GM15510 (cell line): ENCODE measurements around the gene MCC.

Experiments used
- POLR2A ChIP-seq: IDR thresholded peaks from 3 replicates; pipeline ENCODE4 v1.6.1; 2011; ENCODE audit warnings: borderline replicate concordance; ENCODE audit not compliant: insufficient read length; ENCODE audit errors: extremely low read depth

The MCC gene

DNA sequence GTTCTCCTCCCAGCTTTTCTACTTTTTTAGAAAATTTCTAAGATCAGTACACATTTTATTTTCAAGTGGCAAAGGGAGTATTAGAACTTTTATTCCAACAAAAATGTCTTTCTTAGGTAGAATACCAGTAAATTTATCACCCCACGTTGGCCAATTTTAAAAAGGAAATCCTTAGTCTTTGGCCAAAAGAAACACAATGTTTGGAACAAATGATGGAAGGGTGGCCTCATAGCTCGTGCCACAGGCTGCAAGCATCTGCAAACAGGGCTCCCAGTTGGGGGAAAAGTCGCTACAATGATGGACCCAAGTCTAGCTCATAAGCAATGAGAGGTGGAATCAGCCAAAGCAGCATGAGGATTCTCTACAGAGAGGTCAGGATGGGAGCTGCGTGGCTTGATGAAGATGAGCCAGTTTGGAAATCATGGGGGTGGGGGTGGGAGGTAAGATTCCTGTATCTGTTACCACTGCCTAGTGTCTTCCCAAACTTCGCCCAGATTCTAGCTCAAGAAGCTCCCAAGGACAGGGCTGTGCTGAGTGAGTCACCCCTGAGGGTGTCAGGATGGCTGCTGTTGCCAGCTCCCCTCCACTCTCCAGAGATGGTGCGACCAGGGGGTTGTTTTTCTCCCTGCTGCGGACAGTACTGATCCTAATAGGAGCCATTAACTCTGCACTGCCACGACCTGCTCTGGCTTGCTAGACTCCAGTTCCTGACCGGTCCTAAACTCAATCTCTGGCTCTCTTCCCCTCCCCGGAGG is 436.0 kb downstream of the MCC start:
- no peak for TF ChIP-seq POLR2A

DNA sequence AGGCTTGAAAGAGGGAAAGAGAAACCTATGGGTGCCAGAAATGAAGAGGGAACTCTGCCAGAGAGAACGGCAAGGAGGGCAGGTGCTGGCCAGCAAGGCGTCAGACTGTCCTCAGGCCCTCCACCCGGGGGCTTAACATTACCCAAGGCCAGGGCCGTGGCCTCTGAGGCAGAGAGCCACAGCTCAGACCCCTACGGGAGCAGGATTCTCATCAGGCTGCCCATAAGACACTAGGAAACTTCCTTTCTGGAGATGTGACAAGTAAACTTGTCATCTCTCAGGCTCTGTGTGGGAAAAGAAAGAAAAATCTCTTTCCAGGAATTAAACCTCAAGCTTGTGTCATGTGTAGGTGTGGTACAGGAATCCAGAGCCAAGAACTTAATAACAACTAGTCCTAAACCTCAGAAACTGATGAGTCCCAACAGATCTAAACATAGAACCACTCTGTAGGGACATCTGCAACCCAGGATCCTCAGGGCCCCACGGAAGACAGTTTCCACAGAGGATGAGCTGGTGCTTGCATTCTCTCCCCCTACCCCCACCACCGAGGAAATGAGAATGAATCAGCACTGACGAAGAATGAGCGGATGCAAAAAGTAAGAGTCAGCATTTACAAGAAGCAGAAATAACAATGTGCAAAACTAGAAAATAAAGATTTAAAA is 437.4 kb downstream of the MCC start:
- no peak for TF ChIP-seq POLR2A

DNA sequence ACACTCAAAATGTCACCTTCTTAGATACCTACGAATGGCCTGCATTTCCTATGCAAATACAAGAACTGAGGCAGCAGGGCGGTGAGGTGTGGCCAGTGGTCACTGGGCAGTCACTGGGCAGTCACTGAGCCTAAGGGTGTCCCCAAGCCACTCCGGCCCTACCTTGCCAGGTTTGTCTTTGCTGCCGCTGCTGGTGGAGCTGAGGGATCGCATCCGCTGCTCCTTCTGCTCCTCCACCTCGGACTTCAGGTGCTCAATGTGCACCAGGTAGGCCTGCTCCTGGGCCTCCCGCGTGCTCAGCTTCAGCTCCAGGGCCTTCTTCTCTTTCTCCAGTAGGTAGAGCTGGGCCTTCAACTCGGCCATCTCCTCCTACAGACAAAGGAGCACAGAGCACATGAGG is 439.3 kb downstream of the MCC start:
- no peak for TF ChIP-seq POLR2A

DNA sequence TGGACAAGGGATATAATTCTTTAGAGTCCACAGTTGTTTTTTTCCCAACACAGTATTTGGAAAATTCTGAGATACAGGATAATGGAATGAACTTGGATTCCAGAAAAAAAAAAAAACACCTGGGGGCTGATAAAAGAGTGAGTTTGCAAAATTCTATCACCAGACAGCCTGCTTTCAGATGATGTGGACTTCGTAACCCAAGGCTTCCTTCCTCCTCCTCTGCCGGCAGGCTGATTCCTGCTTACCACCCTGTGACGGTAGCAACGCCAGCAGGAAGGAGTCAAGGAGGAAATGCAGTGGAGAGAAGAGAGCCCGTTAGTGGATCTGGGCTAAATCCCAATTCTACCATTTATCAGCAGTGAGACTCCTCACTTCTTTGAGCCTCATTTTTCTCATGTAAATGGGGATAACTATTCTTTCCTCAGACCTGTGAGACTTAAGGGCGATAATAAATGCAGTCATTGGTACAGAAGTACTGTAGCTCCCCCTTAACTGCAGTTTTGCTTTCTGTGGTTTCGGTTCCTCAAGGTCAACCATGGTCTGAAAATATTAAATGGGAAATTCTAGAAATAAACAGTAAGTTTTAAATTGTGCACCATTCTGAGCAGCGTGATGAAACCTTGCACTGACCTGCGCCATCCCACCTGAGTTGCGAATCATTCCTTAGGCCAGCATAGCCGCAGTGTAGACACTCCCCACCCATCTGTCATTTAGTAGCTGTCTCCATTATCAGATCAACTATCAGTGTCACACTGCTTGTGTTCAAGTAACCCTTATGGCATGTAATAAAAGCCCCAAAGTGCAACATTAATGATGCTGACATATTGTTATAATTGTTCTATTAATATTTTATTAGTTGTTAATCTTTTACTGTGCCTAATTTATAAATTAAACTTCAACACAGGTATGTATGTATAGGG is 440.3 kb downstream of the MCC start:
- TF ChIP-seq POLR2A, result no peak

DNA sequence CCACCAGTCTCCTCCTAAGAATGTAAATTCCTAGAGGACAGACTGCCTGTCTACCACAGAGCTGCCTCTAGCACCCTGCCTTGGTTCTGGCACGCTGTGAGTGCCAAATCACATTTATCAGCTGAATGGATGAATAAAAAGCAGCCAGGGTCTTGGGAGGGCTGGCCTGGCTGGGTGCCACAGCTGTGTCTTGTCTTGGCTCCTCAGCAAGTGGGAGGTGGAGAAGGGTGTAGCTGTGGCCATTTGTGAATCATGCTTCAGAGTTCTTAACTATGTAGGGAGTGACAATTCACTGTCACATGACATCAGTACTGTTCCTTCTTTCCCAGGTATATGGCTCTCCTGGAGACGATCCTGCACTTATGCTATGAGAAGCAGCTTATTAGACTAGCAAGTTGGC is 441.0 kb downstream of the MCC start:
- TF ChIP-seq POLR2A, result no peak

DNA sequence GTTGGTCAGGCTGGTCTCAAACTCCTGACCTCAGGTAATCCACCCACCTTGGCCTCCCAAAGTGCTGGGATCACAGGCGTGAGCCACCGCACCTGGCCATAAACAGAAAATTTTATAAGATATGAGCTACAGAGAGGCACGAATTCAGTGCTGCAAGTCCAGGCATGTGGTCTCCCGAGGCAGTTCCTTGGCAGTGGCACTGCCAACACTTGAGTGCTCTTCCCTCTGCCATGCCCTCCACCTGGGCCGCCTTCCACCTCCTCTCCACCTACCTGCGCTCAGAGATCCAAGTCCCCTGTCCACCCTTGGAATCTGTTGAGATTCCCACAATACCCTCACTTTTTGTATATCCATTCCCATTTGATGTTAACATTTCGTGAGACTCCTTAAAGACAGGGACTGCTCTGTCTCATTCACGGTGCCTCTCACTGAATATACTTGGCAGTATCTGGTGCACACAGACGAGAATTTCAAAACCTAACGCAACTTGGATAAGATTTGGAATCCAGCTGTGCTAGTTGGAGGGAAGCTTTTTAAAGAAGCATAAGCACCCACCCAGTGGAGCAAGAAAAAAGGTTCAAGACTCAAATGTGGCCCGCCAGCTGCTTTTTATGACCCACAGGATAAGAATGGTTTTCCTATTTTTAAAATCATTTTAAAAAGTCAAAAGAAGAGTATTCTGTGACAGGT is 443.3 kb downstream of the MCC start:
- TF ChIP-seq POLR2A, result no peak

DNA sequence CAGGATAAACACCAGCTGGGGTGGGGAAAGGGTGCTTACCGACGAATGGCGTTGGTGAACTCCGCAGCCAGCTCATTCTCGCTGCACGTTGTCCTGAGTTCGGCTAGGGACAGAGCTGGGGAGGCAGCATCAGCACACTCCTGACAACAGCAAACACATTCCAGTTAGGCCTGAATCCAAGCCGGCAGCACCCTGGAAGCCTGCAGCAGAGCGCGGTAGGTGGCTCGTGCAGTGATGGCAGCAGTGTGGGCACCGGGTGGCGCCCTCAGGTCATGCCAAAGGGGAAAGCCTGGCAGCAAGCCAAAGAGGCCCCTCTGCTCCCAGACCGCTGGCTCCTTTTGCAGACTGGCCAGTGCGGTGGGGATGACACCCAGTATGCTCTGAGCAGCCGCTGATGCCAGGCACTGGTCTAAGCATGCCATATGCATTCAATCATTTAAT is 444.7 kb downstream of the MCC start:
- no peak for TF ChIP-seq POLR2A

DNA sequence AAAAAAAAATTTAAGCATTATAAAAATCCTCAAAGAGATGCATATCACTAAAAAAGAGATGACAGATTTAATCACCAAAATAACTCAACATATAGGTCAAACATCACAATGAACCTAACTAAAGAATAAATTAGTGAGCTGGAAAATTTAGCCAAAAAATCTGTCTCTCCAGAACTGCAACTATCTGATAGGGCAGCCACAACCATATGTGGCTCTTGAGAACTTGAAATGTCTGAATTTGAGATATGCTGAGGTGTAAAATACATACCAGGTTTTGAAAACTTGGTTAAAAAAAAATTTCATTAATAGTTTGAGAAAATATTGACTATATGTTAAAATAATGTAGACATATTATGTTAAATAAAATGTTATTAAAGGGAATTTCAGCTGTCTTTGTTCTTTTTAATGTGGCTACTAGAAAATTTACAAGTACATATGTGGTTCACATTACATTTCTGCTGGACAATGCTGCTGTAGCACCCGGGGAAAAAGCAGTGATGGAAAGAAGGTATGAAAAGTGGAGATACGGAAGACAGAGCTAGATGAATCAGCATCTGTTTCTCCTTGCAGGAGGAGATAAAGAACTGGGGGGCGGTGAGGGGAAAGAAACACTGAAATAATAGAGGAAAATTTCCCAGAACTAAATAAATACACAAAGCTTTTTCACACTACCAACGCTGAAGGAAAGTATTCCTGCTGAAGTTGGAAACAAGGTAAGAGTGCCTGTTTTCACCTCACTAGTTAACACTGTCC is 445.6 kb downstream of the MCC start:
- TF ChIP-seq POLR2A, result no peak

DNA sequence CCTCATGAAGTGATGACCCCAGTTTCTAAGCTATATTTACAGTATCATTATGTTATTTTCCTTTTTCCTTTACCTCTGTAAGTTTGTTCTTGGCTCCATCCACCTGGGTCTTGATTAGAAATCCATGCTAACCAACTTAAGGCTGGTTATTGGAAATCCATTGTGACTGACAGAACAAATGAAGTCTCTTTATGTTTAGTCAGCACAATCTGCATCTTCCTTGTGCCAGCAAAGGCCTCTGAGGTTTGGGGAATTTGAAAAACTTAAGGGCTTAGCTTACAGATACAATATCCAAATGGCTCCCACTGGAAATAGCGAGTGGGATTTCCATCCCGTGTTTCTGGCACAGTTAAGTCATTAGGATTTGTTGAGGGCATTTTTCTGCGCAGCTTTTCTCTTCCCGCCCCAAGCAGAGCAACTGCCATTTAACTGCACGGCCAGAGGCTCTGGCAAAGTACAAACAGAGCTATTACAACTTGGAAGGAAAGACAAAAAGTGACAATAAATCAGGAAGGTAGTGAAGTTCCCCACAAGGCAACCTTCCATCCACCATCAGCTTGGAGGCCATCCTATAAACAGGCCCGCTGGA is 447.5 kb downstream of the MCC start:
- no peak for TF ChIP-seq POLR2A

DNA sequence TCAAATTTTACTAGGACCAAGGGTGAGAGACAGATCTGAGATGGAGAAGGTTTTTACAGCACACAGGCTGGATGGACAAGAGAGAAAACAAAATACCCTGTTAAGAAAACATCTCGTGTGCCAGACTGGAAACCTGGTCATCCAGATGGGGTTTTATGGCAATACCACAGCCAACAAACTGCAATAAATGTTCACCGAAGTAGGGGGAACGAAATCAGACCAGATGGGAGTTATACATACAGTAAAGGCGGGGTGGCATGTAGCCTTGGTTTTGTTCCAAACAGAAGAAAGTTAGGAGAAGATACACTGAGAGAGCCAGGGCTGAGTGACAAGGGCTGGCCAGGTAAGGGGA is 448.3 kb downstream of the MCC start:
- no peak for TF ChIP-seq POLR2A

DNA sequence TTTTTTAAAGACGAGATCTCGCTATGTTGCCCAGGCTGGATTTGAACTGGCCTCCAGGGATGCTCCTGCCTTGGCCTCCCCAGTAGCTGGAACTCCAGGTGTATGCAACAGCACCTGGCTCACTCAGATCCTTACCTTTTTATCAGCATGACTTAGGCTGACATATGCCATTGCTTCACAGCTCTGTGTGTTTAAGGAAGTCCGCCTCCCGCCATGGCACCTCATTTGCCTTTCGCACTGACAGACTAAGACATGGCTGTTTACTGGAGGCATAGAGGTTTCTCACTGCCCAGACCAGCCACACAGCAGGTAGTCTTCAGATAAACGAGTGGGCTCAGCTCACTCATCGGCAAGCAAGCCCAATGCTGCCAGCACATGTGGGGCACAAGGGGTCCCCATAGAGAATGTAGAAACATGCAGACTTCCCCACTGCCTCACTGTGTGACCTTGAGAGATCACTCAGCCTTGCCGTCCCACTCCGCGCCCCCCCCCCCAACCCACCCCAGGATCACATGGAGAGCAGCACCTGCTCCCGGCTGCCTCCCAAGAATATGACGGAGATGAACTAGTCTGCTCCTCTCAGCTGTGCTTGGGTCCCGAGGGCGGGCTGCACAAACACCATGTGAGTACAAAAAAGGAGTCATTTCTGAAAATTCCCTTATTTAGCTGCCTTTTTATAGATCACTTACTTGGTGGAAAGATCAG is 448.9 kb downstream of the MCC start:
- TF ChIP-seq POLR2A, result no peak

DNA sequence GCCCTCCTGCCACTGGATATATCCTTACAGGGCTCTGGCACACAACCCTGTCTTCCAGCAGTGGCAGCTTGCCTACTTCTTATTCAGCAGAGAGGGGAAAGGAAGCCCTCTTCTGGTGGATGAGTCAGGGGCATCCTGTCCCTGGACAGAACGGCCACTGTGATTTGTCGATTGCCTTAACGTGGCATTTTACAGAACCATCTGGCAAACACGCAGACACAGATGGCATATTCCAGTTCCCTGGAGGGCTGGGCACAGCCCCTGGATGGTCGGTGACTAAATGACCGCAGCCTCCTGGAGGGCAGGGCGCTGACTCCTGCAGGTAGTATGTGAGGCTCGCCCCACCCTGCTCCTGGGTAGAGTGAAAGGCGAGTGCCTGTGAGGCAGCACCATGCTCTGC is 449.5 kb downstream of the MCC start:
- no peak for TF ChIP-seq POLR2A

DNA sequence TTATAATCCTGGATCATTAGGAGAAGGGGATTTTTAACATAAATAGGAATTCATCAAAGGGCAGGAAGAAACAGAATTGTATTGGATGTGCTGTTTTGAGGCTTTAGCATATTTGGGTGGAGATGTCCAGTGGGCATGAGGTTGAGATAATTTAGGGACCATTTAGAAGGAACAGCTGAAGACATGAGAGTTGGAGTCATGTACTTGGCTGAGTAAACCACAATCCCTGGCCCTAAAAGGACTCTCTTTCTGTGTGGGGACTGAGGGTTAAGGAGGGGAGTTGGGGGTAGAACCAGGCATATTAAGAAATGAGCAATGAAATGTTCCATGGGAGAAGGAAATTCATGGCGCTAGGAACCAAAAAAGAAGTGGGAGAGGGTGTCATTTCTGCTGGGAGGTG is 450.1 kb downstream of the MCC start:
- no peak for TF ChIP-seq POLR2A
